GM19238 (cell line): ENCODE data around the gene COL11A2.
A peak's percentile ranks its signal among the peaks of the same experiment; 100 is the strongest.

Experiments
- DNase-seq: peaks from one replicate; pipeline ENCODE4 v3.0.0; 2011; ENCODE audit warnings: low spot score; ENCODE audit not compliant: insufficient read length

COL11A2 gene

DNA sequence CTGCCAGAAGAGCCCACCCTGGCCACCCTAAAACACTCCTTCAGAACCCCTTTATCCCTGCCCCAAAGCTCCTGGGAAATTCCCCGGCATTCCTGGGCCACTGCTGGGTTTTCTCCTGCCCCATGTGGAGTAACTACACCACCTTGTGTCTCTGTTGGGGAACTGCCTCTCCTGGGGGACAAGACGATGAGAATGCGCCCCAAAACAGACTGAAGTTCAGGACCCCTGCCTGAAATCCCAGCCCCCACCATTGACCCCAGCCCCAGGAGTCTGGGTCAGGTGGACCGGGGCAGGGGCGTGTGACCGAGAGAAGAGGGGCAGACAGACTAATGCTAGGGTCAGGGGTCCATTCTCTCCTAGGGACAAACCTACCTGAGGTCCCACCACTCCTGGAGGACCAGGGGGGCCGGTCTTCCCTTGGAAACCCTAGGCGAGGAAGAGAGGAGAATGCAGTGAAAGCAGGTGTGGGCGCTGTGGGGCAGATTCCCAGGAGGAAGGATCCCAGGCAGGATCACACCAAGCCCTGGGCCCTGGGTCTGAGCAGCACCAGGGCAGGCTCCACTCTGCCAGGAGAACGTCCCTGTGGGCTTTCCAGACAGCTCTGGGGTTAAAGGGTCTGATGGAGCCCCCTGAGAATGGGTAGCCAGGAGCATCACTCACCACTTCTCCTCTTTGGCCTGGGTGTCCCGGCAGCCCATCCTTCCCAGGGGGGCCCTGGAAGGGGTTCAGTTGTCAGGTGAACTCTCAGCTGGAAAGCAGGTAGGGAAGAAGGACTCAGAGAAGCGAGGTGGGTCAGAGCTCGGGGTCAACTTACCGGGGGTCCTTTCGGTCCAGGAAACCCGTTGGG, 19.4 kb downstream of the COL11A2 start:
- DNase-seq, result peak; percentile 49

DNA sequence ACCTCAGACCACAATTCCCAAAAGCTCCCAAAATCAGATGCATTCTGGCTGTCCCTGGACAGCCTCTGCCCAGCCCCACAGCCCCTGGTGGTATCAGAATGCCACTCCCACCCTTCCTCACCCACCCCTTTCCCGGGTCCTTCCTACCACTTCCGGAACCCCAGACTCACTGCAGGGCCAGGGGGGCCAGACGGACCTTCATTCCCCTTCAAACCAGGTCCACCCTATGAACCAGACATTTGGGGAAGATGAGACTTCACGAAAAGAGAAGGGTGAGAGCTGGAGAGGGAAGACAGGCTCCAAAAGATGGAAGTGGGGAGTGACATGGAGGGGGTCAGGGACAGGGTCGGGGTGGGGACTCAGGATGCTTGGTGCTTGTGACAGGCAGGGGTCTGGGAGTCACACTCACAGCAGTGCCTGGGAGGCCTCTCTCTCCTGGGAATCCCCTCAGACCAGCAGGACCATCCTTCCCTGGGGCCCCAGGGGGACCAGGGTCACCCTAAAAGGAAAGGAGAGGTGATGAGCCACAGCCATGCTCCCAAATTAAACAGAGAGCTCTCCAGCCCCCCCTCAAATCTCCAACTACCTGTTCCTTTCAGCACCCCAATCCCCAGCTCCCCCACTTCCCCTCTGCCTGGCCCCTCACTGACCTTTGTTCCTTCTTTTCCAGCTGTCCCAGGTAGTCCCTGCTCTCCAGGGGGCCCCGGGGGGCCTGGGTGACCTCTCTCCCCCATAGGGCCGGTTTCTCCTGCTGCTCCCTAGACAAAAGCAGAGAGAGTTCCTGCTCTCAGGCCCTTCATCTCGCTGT, 20.2 kb downstream of the COL11A2 start:
- DNase-seq, result no peak

GRCh38 chr6:33171016-33171879, 21.0 kb downstream of the COL11A2 start:
- DNase-seq, result no peak

GRCh38 chr6:33170176-33171015, 21.9 kb downstream of the COL11A2 start:
- no peak for DNase-seq

- no peak for DNase-seq
Observed at GRCh38 chr6:33169291-33170175, 22.7 kb downstream of the COL11A2 start.

DNA sequence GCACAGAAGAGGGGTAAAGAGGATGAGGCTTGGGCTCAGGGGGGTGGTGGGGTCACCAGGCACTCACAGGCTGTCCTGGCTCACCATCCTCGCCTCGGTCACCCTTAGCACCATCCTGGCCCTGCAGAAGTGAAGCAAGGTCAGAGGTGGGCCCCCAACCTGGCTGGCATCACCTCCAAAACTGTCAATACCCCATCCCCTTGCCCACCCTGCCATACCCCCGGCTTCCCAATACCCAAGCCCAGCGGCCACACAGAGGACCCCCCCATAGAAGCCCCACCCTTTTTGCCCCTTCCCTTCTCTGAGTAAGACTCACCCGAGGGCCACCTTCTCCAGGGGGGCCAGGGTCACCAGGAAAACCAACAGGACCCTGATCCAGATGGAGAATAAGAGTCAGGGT, 23.6 kb downstream of the COL11A2 start:
- no peak for DNase-seq

DNA sequence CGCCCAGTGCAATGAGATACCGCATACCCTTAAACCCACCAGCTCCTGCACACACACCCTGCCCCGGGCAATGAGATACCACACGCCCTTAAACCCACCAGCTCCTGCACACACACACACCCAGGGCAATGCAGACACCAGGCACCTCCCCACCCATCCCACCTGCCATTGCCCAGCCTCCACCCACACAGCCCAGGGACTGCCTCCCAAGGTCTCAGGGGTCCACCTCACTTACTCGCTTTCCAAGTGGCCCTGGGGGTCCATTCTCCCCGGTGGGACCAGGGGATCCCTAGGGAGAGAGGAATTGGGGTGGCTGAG, 24.0 kb downstream of the COL11A2 start:
- no peak for DNase-seq

DNA sequence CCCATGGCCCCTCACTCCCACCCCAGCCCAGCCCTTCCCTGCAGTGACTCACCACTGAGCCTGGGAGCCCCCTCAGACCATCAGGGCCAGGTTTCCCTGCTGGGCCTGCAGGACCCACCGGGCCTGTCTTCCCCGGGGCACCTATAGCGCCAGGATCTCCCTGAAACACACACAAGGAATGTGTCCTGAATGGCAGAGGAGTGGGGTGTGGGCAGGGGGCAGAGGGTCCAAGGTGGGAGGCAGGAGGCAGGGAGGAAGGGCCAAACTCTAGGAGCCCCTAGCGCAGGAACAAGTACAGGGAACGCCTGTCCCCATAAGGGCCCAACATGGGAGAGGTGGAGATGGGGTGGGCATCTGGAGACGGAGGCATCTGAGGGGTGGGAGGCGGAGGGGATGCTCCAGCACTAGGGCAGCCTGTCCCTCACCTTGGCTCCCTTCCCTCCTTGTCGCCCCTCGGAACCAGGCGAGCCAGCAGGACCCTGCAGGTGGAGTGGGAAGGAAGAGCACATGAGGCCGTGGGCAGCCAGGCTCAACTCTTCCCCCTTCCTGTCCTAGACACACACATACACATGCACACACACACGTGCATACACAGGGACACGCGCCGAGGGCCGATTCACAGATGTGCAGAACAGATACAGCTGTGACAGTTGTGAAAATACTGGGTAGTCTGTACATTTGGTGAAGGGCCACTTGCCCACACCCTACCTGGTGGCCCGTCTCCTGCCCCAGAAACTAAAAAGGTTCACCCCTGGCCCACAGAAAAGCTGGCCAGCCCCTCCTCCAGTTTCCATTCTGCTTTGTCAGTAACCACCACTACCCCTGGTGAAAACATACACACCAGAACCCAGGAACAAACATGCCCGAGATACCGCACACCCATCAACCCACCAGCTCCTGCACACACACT, 24.6 kb downstream of the COL11A2 start:
- no peak for DNase-seq

DNA sequence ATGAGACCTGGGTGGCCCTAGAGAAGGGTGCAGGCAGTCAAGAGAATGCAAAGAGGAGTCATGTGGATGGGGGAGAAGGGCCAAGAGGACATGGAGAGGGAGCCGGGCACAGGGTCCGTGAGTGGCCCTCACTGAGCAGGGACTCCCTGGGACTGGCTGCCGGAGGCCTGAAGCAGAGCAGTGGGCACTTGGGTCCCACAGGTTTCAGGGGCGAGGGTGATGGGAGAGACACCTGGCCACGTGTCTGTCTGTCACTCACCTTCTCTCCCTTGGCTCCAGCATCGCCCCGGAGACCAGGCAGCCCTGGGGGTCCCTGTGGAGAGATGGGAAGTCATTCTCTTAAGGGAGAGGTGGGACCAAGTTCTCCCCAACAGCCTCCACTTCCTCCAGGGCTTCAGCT, 25.5 kb downstream of the COL11A2 start:
- DNase-seq, result no peak

DNA sequence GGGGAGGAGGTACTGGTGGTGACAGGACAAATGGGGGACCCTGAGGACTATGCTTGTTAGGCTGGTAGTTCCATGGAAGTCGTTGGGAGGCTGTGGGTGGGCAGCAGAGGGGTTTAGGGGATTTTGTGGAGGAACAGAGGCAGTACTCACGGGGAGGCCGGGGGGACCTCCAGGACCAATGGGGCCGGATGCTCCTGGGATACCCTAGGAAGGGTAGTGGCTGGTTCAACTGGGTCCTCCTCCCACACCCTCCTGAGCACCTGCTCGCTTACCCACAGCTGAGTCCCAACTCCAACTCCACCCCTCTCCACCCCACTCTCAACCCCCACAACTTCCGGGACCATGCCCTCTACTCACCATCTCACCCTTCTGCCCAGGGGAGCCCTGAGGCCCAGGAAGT, 25.9 kb downstream of the COL11A2 start:
- no peak for DNase-seq

DNA sequence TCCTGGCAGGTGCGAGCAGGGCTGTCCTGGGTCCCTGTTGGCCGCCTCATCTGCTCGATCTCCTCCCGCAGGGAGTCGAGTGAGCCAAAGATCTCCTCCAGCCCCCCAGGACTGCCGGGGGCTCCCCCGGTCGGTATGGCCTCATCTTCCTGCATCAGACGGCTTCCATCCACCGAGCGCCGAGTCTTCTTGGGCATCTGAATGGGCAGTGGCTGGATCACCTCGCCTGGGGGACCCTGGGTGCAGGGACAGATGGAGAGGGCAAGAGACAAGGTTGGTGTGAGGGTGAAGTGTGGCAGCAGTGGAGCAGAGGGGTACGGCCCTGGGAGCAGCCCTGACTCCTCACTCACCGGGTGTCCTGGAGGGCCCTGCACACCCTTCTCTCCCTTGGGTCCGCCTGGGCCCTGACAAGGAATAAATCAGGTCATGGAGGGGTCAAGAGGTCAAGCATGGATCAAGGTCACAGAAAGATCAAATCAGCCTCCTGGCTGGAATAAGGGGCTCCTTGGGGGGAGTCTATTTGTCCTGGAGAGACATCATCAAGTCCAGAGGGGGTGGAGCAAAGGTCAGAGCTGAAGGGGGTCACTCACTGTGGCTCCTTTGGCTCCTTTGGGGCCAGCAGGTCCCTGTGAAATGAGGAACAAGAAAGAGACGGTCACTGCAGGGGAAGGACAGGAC, 26.5 kb downstream of the COL11A2 start:
- no peak for DNase-seq

DNA sequence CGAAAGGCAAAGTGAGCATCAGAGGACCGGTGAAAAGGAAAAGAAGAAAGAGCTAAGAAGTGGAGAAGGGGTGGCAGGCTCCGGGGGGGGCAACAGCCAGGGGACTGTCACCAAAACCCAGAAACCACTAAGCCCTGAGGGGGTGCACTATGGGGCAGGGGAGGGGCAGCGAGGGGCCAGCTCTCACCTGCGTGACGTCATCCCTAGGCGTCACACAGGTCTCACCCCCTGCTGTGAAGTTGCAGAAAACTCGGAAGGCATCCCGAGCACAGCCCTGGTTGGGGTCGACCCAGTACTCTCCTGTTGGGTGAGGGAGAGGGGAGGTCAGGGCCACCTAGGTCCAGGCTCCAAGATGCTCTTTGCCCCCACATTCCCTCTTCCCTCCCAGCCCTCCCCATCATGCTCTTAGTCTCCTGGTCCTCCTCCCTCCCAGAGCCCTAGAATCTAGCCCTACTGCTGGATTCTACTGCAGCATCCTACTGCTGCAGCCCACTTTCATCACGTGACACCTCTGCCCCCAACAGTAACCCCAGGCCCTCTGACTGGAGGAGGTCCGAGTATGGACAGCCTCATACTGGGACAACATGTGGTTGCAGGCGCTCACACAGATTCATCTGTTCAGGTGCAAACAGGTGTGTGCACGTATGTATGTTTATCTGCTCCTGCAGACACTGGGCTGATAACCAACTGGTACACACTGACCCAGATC, 27.4 kb downstream of the COL11A2 start:
- no peak for DNase-seq

GRCh38 chr6:33164176-33164575, 28.1 kb downstream of the COL11A2 start:
- no peak for DNase-seq

- no peak for DNase-seq
Observed at GRCh38 chr6:33163540-33163939, 28.7 kb downstream of the COL11A2 start.

GRCh38 chr6:33161354-33162331, 30.6 kb downstream of the COL11A2 start:
- DNase-seq, result peak; percentile 90

DNA sequence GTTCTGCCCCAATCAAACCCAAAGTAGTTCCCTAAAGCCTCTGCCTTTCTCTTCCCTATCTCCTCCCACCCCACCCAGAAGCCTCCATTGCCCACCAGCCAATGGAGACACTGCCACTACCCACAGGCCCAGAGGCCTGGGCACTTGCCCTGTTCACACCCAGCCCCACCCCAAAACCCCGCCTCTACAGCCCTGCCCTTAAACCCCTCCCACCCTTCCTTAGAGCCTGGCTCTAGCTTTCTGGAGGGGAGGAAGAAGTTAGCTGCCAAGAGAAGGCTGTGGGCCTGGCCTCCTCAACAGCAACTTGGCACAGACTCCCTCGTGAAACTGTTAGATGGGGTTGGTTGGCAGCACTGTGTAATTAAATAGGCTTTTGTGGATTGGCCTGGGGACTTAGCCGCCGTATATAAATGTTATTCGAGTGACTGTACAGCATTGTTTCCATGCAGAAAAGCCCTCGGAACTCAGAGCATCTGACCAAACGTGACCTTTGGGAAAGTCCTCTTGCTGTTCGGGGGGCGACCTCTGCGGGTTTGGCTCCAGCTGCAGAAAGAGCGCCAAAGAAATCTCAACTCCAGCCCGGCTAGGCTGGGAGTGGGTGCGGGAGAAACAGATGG, 31.4 kb downstream of the COL11A2 start:
- no peak for DNase-seq
